HepG2 (cell line): ENCODE data around the gene NUP62. TPM values are rescaled to one million over a fixed set of nuclear protein-coding genes. Genes with fewer than 3 reads are reported as not detected.

Experiments used
- ATAC-seq: fragments of 200-7000 bp; cut with Tn5 transposase; 3 replicates; pipeline ENCODE4 v1.9.1; 2020; ENCODE audit warnings: mild to moderate bottlenecking, moderate library complexity
- BruUV-seq: library from RNA; stranded (reverse); fragments of 400-500 nt; replicated peaks from 2 replicates; lab custom pipeline; 2021; lab: Mats Ljungman, UMichigan
- CTCF ChIA-PET: fragments of 300-600 bp; formaldehyde crosslinking; extraction: SDS; loops from one replicate; lab custom pipeline; 2021; ENCODE audit warnings: low total read pairs, inconsistent platforms, low intra/inter-chr PET ratio; lab: Yijun Ruan, JAX
- POLR2A ChIA-PET: fragments of 350-600 bp; sonication (Branson Sonifier 250); formaldehyde crosslinking; loops from one replicate; lab custom pipeline; 2020; ENCODE audit warnings: antibody characterized with exemption, inconsistent platforms; lab: Yijun Ruan, JAX
- DNase-seq: peaks from one replicate; pipeline ENCODE4 v3.0.0-alpha.2; 2015; ENCODE audit warnings: low spot score
- FAIRE-seq: peaks from 3 replicates; lab custom pipeline; 2011; peaks lifted over from hg19 to GRCh38; lab: Jason Lieb, UNC
- H2AFZ ChIP-seq: one replicate; pipeline ENCODE4 v1.6.1; 2011; ENCODE audit warnings: low read length, inconsistent platforms
- H3K27ac ChIP-seq: fragments of 300-600 bp; 3 replicates; pipeline ENCODE4 v1.8.0; 2011; ENCODE audit warnings: mixed run types, mild to moderate bottlenecking, mixed read lengths, low read length, inconsistent platforms; ENCODE audit not compliant: insufficient read depth; ENCODE audit errors: extremely low read length
- H3K27me3 ChIP-seq, 2 experiments: fragments of 200-600 bp in 1 of 2; 2 replicates in 1 of 2; 3 replicates in 1 of 2; pipeline versions ENCODE4 v1.6.0 to v1.8.0; 2011; ENCODE audit warnings: low read length in 2 of 2, mild to moderate bottlenecking in 2 of 2, moderate library complexity in 2 of 2, inconsistent platforms in 1 of 2; ENCODE audit not compliant: insufficient read depth in 2 of 2, control insufficient read depth in 1 of 2
- H3K36me3 ChIP-seq, 2 experiments: fragments of 200-600 bp in 1 of 2; replicated peaks in 1 of 2; 2 replicates in 1 of 2; 3 replicates in 1 of 2; pipeline versions ENCODE4 v1.5.1 to v1.8.0; 2011; ENCODE audit warnings: low read length in 2 of 2, inconsistent platforms in 1 of 2; ENCODE audit not compliant: insufficient read depth in 2 of 2, control insufficient read depth in 1 of 2
- H3K4me1 ChIP-seq: 2 replicates; pipeline ENCODE4 v1.5.1; 2012; ENCODE audit warnings: low read length, inconsistent platforms; ENCODE audit not compliant: insufficient read depth
- H3K4me2 ChIP-seq: 2 replicates; pipeline ENCODE4 v1.6.0; 2011; ENCODE audit warnings: low read depth, low read length, inconsistent platforms
- H3K4me3 ChIP-seq, 3 experiments: fragments of 200-600 bp in 1 of 3; sonication (generic), shearing (Covaris generic) in 1 of 3; replicated peaks in 1 of 3; 2 replicates each; pipeline ENCODE4 v1.5.1; 2011 to 2016; ENCODE audit warnings: low read length in 3 of 3, inconsistent platforms in 2 of 3, low read depth in 2 of 3, mild to moderate bottlenecking in 2 of 3, control low read depth in 1 of 3, mixed read lengths in 1 of 3; ENCODE audit not compliant: insufficient read depth in 1 of 3
- H3K79me2 ChIP-seq: one replicate; pipeline ENCODE4 v1.6.1; 2011; ENCODE audit warnings: low read length, inconsistent platforms; ENCODE audit not compliant: insufficient read depth
- H3K9ac ChIP-seq: 2 replicates; pipeline ENCODE4 v1.6.0; 2011; ENCODE audit warnings: mild to moderate bottlenecking, low read depth, low read length, inconsistent platforms; ENCODE audit not compliant: insufficient read depth
- H3K9me3 ChIP-seq: 2 replicates; pipeline ENCODE4 v1.5.1; 2012; ENCODE audit warnings: mild to moderate bottlenecking, low read length
- H4K20me1 ChIP-seq: 2 replicates; pipeline ENCODE4 v1.6.0; 2011; ENCODE audit warnings: inconsistent platforms, mild to moderate bottlenecking, low read length, moderate library complexity; ENCODE audit not compliant: insufficient read depth
- HNRNPK ChIP-seq: fragments of 200-400 bp; formaldehyde crosslinking; IDR thresholded peaks from 2 replicates; pipeline ENCODE4 v1.6.1; 2018; ENCODE audit warnings: low read length, low read depth, moderate library complexity, mild to moderate bottlenecking; ENCODE audit not compliant: poor library complexity, severe bottlenecking
- KMT2A ChIP-seq: sonication (generic); formaldehyde crosslinking; IDR thresholded peaks from 2 replicates; pipeline ENCODE4 v1.4.0; 2020; ENCODE audit warnings: missing genetic modification reagents
- NFYB ChIP-seq: sonication (generic); formaldehyde crosslinking; IDR thresholded peaks from 2 replicates; pipeline ENCODE4 v1.4.0; 2020; ENCODE audit warnings: missing genetic modification reagents
- PCBP1 ChIP-seq: fragments of 200-400 bp; formaldehyde crosslinking; IDR thresholded peaks from 2 replicates; pipeline ENCODE4 v1.6.1; 2017; ENCODE audit warnings: mild to moderate bottlenecking, low read depth, low read length, borderline replicate concordance
- PHF20 ChIP-seq: sonication (generic); formaldehyde crosslinking; IDR thresholded peaks from 2 replicates; pipeline ENCODE4 v1.5.0; 2020; ENCODE audit warnings: mild to moderate bottlenecking, missing genetic modification reagents
- PHF8 ChIP-seq: sonication (generic); formaldehyde crosslinking; IDR thresholded peaks from 2 replicates; pipeline ENCODE4 v1.5.0; 2020; ENCODE audit warnings: missing genetic modification reagents
- POLR2G ChIP-seq: fragments of 200-400 bp; formaldehyde crosslinking; IDR thresholded peaks from 2 replicates; pipeline ENCODE4 v1.6.1; 2018; ENCODE audit warnings: mild to moderate bottlenecking, low read depth, low read length, moderate library complexity
- SATB2 ChIP-seq: sonication (generic); formaldehyde crosslinking; IDR thresholded peaks from 2 replicates; pipeline ENCODE4 v1.5.0; 2020; ENCODE audit warnings: missing genetic modification reagents
- SNAPC5 ChIP-seq: sonication (generic); formaldehyde crosslinking; IDR thresholded peaks from 2 replicates; pipeline ENCODE4 v1.8.1; 2023; ENCODE audit warnings: mild to moderate bottlenecking, missing genetic modification reagents, borderline replicate concordance
- SRY ChIP-seq: sonication (generic); formaldehyde crosslinking; IDR thresholded peaks from 2 replicates; pipeline ENCODE4 v1.8.0; 2022; ENCODE audit warnings: mild to moderate bottlenecking, missing genetic modification reagents
- SSRP1 ChIP-seq: IDR thresholded peaks from 2 replicates; pipeline ENCODE4 v1.6.1; 2016; ENCODE audit warnings: control low read depth
- ZBTB38 ChIP-seq: sonication (generic); formaldehyde crosslinking; IDR thresholded peaks from 2 replicates; pipeline ENCODE4 v1.5.1; 2020; ENCODE audit warnings: mild to moderate bottlenecking, missing genetic modification reagents
- ZFP37 ChIP-seq: sonication (generic); formaldehyde crosslinking; IDR thresholded peaks from 2 replicates; pipeline ENCODE4 v1.4.0; 2020; ENCODE audit warnings: missing genetic modification reagents, borderline replicate concordance
- ZMYM3 ChIP-seq: sonication (generic); formaldehyde crosslinking; IDR thresholded peaks from 2 replicates; pipeline ENCODE4 v1.5.1; 2020; ENCODE audit warnings: mild to moderate bottlenecking, missing genetic modification reagents
- ZNF136 ChIP-seq: sonication (generic); formaldehyde crosslinking; IDR thresholded peaks from 2 replicates; pipeline ENCODE4 v1.8.1; 2022; ENCODE audit warnings: low read depth, mild to moderate bottlenecking, moderate library complexity, missing genetic modification reagents
- ZNF44 ChIP-seq: sonication (generic); formaldehyde crosslinking; IDR thresholded peaks from 2 replicates; pipeline ENCODE4 v1.5.1; 2020; ENCODE audit warnings: mild to moderate bottlenecking, missing genetic modification reagents
- ZNF740 ChIP-seq: sonication (generic); formaldehyde crosslinking; IDR thresholded peaks from 2 replicates; pipeline ENCODE4 v1.4.0; 2020; ENCODE audit warnings: missing genetic modification reagents
- WGBS: methylation state at CpG from one replicate; pipeline ENCODE4 v1.1.6; 2017; ENCODE audit warnings: low lambda C conversion rate; 5-methylcytosine and 5-hydroxymethylcytosine counted together
- in situ Hi-C: cut with HindIII; loops from 2 replicates; pipeline ENCODE4 v1.10.0; 2017; ENCODE audit warnings: low pct_unique_long_range_greater_than_20kb; ENCODE audit not compliant: extremely low pct_ligation_motif_present
- intact Hi-C: fragments of 100-400 bp; cut with micrococcal nuclease; formaldehyde crosslinking; loops from one replicate; pipeline ENCODE4 v1.10.0; 2022; ENCODE audit not compliant: unreplicated experiment
- polyA plus RNA-seq, 8 experiments: library from polyadenylated mRNA; depleted of rRNA in 3 of 8; stranded (reverse) in 7 of 8; unstranded in 1 of 8; fragments of >200 nt; fragmentation: Illumina TruSeq in 4 of 8; extraction: Trizol in 4 of 8; gene quantifications; 2 replicates each; pipeline versions ENCODE4 v1.2.1 to v1.2.3, GENCODE V29; 2011 to 2016; ENCODE audit warnings: low read depth in 4 of 8, missing spikeins in 1 of 8, mixed read lengths in 1 of 8; ENCODE audit not compliant: insufficient read depth in 1 of 8
- total RNA-seq, 5 experiments: library from RNA; depleted of rRNA; stranded (reverse); fragments of >200 nt; fragmentation: Illumina TruSeq; extraction: Trizol; gene quantifications; 2 replicates each; pipeline ENCODE4 v1.2.3, GENCODE V29; 2016; ENCODE audit warnings: low read depth in 1 of 5
- TF ChIP-seq, protein P1 (sequence below): sonication (generic); formaldehyde crosslinking; IDR thresholded peaks from 2 replicates; pipeline ENCODE4 v1.4.0; 2020; ENCODE audit warnings: mild to moderate bottlenecking, missing genetic modification reagents
- TF ChIP-seq, protein P2 (sequence below): sonication (generic); formaldehyde crosslinking; IDR thresholded peaks from 2 replicates; pipeline ENCODE4 v1.5.0; 2020; ENCODE audit warnings: mild to moderate bottlenecking, missing genetic modification reagents, moderate library complexity
- TF ChIP-seq, protein P3 (sequence below): sonication (generic); formaldehyde crosslinking; conservative IDR thresholded peaks from 2 replicates; pipeline ENCODE4 v1.8.1; 2023; ENCODE audit warnings: missing genetic modification reagents

The NUP62 gene
- total and polyA plus RNA-seq, 2 of the 13 experiments (the other 11 are each of a cell fraction or from before 2014, with no cell fraction given) = 16.5 to 41.5 TPM

- peak; percentile 31 for DNase-seq
- ChIA-PET CTCF (no interaction called here), POLR2A (interaction anchor here (1.0 kb wide), 1 partner anchor 12 kb away, joined by 3 read pairs; the partner anchor contains the start of gene PTOV1)
- no peak; the same call in 2 of the 3 replicates for ATAC-seq
- Histone ChIP-seq H2AFZ (no peak overlapping the region), H4K20me1 (peaks cover 6% of the 10 kb centered on the region), H3K36me3 (peaks cover 22 to 51% of the 10 kb centered on the region in 2 experiments), H3K9ac (no peak overlapping the region), H3K4me3 (no peak overlapping the region), H3K27me3 (no peaks in the 10 kb centered on the region; a peak in 1 of 5 replicates), H3K4me2 (no peak overlapping the region), H3K9me3 (no peaks in the 10 kb centered on the region), H3K27ac (no peak overlapping the region), H3K79me2 (peaks cover 16% of the 10 kb centered on the region), H3K4me1 (peaks cover 28% of the 10 kb centered on the region)
- in situ Hi-C loops (no loop called here), intact Hi-C loops (no loop called here)
- WGBS = 77% methylated on average over 21 of the region's 49 CpGs
- FAIRE-seq = no peak
- no TSS peak for BruUV-seq
- TF ChIP-seq ZBTB38 (CRISPR knock-in tag) (peak; percentile 84), ZFP37 (CRISPR knock-in tag) (no peak), HNRNPK (peak; percentile 23), SRY (no peak), SSRP1 (CRISPR knock-in tag) (no peak), ZNF136 (CRISPR knock-in tag) (no peak), ZNF44 (CRISPR knock-in tag) (no peak), PCBP1 (0 out of 2 replicates have a peak, but pooled peaks have one; percentile 40), SNAPC5 (CRISPR knock-in tag) (no peak), PHF20 (CRISPR knock-in tag) (no peak), ZNF740 (CRISPR knock-in tag) (0 out of 2 replicates have a peak, but pooled peaks have one; percentile 44), ZMYM3 (peak; percentile 84), KMT2A (CRISPR knock-in tag) (no peak), SATB2 (no peak), PHF8 (CRISPR knock-in tag) (no peak), NFYB (CRISPR knock-in tag) (no peak), POLR2G (0 out of 2 replicates have a peak, but pooled peaks have one; percentile 11)
- TF ChIP-seq, protein P1, sequence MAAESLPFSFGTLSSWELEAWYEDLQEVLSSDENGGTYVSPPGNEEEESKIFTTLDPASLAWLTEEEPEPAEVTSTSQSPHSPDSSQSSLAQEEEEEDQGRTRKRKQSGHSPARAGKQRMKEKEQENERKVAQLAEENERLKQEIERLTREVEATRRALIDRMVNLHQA (CRISPR knock-in tag) = no peak
- TF ChIP-seq, protein P2, sequence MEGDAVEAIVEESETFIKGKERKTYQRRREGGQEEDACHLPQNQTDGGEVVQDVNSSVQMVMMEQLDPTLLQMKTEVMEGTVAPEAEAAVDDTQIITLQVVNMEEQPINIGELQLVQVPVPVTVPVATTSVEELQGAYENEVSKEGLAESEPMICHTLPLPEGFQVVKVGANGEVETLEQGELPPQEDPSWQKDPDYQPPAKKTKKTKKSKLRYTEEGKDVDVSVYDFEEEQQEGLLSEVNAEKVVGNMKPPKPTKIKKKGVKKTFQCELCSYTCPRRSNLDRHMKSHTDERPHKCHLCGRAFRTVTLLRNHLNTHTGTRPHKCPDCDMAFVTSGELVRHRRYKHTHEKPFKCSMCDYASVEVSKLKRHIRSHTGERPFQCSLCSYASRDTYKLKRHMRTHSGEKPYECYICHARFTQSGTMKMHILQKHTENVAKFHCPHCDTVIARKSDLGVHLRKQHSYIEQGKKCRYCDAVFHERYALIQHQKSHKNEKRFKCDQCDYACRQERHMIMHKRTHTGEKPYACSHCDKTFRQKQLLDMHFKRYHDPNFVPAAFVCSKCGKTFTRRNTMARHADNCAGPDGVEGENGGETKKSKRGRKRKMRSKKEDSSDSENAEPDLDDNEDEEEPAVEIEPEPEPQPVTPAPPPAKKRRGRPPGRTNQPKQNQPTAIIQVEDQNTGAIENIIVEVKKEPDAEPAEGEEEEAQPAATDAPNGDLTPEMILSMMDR = peak; percentile 55
- TF ChIP-seq, protein P3, sequence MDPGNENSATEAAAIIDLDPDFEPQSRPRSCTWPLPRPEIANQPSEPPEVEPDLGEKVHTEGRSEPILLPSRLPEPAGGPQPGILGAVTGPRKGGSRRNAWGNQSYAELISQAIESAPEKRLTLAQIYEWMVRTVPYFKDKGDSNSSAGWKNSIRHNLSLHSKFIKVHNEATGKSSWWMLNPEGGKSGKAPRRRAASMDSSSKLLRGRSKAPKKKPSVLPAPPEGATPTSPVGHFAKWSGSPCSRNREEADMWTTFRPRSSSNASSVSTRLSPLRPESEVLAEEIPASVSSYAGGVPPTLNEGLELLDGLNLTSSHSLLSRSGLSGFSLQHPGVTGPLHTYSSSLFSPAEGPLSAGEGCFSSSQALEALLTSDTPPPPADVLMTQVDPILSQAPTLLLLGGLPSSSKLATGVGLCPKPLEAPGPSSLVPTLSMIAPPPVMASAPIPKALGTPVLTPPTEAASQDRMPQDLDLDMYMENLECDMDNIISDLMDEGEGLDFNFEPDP (CRISPR knock-in tag) = no peak
Measured at GRCh38 chr19:49862391-49863253, 66.7 kb downstream of the NUP62 start.
